ENCODE data around the gene ALOX12.

DNA sequence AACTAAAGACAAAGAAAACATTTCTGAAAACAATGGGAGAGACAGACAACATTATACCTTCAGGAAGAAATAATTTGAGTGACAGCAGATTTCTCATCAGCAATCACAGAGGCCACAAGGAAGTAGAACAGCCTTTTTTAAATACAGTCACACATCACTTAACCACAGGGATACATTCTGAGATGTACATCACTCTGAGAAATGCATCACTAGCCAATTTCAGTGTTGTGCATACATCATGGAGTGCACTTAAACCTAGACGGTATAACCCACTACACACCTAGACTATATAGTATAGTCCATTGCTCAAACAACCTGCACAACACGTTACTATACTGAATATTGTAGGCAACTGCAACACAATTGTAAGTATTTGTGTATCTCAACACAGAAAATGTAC, 24.9 kb upstream of the ALOX12 start:
- TF ChIP-seq, protein P1, sequence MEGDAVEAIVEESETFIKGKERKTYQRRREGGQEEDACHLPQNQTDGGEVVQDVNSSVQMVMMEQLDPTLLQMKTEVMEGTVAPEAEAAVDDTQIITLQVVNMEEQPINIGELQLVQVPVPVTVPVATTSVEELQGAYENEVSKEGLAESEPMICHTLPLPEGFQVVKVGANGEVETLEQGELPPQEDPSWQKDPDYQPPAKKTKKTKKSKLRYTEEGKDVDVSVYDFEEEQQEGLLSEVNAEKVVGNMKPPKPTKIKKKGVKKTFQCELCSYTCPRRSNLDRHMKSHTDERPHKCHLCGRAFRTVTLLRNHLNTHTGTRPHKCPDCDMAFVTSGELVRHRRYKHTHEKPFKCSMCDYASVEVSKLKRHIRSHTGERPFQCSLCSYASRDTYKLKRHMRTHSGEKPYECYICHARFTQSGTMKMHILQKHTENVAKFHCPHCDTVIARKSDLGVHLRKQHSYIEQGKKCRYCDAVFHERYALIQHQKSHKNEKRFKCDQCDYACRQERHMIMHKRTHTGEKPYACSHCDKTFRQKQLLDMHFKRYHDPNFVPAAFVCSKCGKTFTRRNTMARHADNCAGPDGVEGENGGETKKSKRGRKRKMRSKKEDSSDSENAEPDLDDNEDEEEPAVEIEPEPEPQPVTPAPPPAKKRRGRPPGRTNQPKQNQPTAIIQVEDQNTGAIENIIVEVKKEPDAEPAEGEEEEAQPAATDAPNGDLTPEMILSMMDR (IDR thresholded peaks at IDR 0.05; ENCODE audit: low read length) = no peak
- TF ChIP-seq EZH2 (IDR thresholded peaks at IDR 0.05; ENCODE audit: borderline replicate concordance, low read length) = no peak

All from OCI-LY1 (cell line).